Stimulated activated CD8-positive, alpha-beta memory T cell treated with anti-CD3 and anti-CD28 coated beads, Interleukin-7, amount 100 ng/mL, for 48 hours (primary cell): ENCODE data around the gene CYSTM1.

Experiments used
- DNase-seq, 2 donors: peaks; one replicate each; pipeline ENCODE4 v3.0.0-alpha.2; 2020; ENCODE audit warnings: low read depth in 1 of 2; ENCODE audit errors: extremely low read depth in 1 of 2

The CYSTM1 gene

GRCh38 chr5:140205216-140205615 is 30.2 kb downstream of the CYSTM1 start:
- no peak for DNase-seq

GRCh38 chr5:140205952-140206351 is 31.0 kb downstream of the CYSTM1 start:
- no peak for DNase-seq

GRCh38 chr5:140207250-140207964 is 32.4 kb downstream of the CYSTM1 start:
- DNase-seq: no peak

GRCh38 chr5:140208065-140208464 is 33.1 kb downstream of the CYSTM1 start:
- DNase-seq: no peak

GRCh38 chr5:140213370-140213983 is 38.5 kb downstream of the CYSTM1 start:
- DNase-seq: no peak

GRCh38 chr5:140214831-140215230 is 39.8 kb downstream of the CYSTM1 start:
- no peak for DNase-seq

- no peak for DNase-seq
Measured at GRCh38 chr5:140215276-140215675, 40.3 kb downstream of the CYSTM1 start.

GRCh38 chr5:140216478-140217074 is 41.6 kb downstream of the CYSTM1 start:
- DNase-seq: no peak

- no peak for DNase-seq
Measured at GRCh38 chr5:140217299-140218026, 42.5 kb downstream of the CYSTM1 start.

- no peak for DNase-seq
Measured at GRCh38 chr5:140219068-140219991, 44.3 kb downstream of the CYSTM1 start.

GRCh38 chr5:140220032-140220697 is 45.2 kb downstream of the CYSTM1 start:
- no peak for DNase-seq

GRCh38 chr5:140220698-140221064 is 45.7 kb downstream of the CYSTM1 start:
- DNase-seq: no peak

GRCh38 chr5:140221697-140222223 is 46.8 kb downstream of the CYSTM1 start:
- DNase-seq: no peak

GRCh38 chr5:140222416-140222815 is 47.4 kb downstream of the CYSTM1 start:
- no peak for DNase-seq

- no peak for DNase-seq
Measured at GRCh38 chr5:140223567-140223966, 48.6 kb downstream of the CYSTM1 start.

- DNase-seq: no peak
Measured at GRCh38 chr5:140224658-140225057, 49.7 kb downstream of the CYSTM1 start.

GRCh38 chr5:140225396-140225795 is 50.4 kb downstream of the CYSTM1 start:
- DNase-seq: no peak

GRCh38 chr5:140227046-140227445 is 52.1 kb downstream of the CYSTM1 start:
- no peak for DNase-seq

- DNase-seq: no peak
Measured at GRCh38 chr5:140228364-140228837, 53.4 kb downstream of the CYSTM1 start.

GRCh38 chr5:140230373-140230772 is 55.4 kb downstream of the CYSTM1 start:
- DNase-seq: no peak
